SK-N-SH (cell line): ENCODE results near the gene BCHE. TPM values are rescaled to one million over a fixed set of nuclear protein-coding genes. Genes with fewer than 3 reads are reported as not detected.

Experiments
- CTCF ChIA-PET: fragments of 300-600, 350-600 bp; formaldehyde crosslinking; extraction: SDS; loops from one replicate; lab custom pipeline; 2021; lab: Yijun Ruan, JAX
- POLR2A ChIA-PET: fragments of 350-600 bp; sonication (Branson Sonifier 250); formaldehyde crosslinking; extraction: SDS; loops from one replicate; lab custom pipeline; 2020; ENCODE audit warnings: antibody characterized with exemption, inconsistent platforms; lab: Yijun Ruan, JAX
- DNase-seq: peaks from one replicate; pipeline ENCODE4 v3.0.0; 2012
- H2AFZ ChIP-seq: fragments of 200-600 bp; sonication (generic); 2 replicates; pipeline ENCODE4 v1.8.1; 2016; ENCODE audit warnings: antibody characterized with exemption, mild to moderate bottlenecking, low read depth
- H3F3A ChIP-seq: fragments of 200-600 bp; sonication (generic); replicated peaks from 2 replicates; pipeline ENCODE3; 2016; ENCODE audit warnings: antibody characterized with exemption, mild to moderate bottlenecking; ENCODE audit not compliant: insufficient read depth
- H3K27ac ChIP-seq, 2 experiments: fragments of 200-500 bp in 1 of 2; fragments of 200-600 bp in 1 of 2; sonication (Bioruptor generic) in 1 of 2; sonication (generic), shearing (Covaris generic) in 1 of 2; 2 replicates each; pipeline versions ENCODE4 v1.5.1 to v1.6.1; 2014 to 2016; ENCODE audit warnings: low read depth in 2 of 2, inconsistent platforms in 1 of 2, low read length in 1 of 2, mild to moderate bottlenecking in 1 of 2, mixed read lengths in 1 of 2
- H3K27me3 ChIP-seq: fragments of 200-600 bp; sonication (generic), shearing (Covaris generic); 2 replicates; pipeline ENCODE4 v1.6.1; 2016; ENCODE audit warnings: mixed run types; ENCODE audit not compliant: insufficient read depth
- H3K36me3 ChIP-seq, 2 experiments: fragments of 200-500 bp in 1 of 2; fragments of 200-600 bp in 1 of 2; sonication (Bioruptor generic) in 1 of 2; sonication (generic) in 1 of 2; replicated peaks in 1 of 2; 2 replicates each; pipeline versions ENCODE3 to v1.5.1; 2014 to 2016; ENCODE audit warnings: low read length in 1 of 2, mild to moderate bottlenecking in 1 of 2; ENCODE audit not compliant: insufficient read depth in 2 of 2, control insufficient read depth in 1 of 2
- H3K4me1 ChIP-seq, 2 experiments: fragments of 200-500 bp in 1 of 2; fragments of 200-600 bp in 1 of 2; sonication (Bioruptor generic) in 1 of 2; sonication (generic), shearing (Covaris generic) in 1 of 2; 2 replicates each; pipeline versions ENCODE4 v1.5.1 to v1.6.1; 2014 to 2016; ENCODE audit warnings: low read depth in 1 of 2, low read length in 1 of 2, mixed run types in 1 of 2; ENCODE audit not compliant: insufficient read depth in 2 of 2, control insufficient read depth in 1 of 2
- H3K4me2 ChIP-seq: fragments of 200-600 bp; sonication (generic), shearing (Covaris generic); 2 replicates; pipeline ENCODE4 v1.6.1; 2017; ENCODE audit warnings: mixed run types
- H3K4me3 ChIP-seq, 2 experiments: fragments of 200-500 bp in 1 of 2; fragments of 200-600 bp in 1 of 2; sonication (Bioruptor generic) in 1 of 2; sonication (generic), shearing (Covaris generic) in 1 of 2; 2 replicates each; pipeline versions ENCODE4 v1.5.1 to v1.8.1; 2014 to 2016; ENCODE audit warnings: low read depth in 2 of 2, inconsistent platforms in 1 of 2, low read length in 1 of 2, mild to moderate bottlenecking in 1 of 2, mixed read lengths in 1 of 2, moderate library complexity in 1 of 2
- H3K79me2 ChIP-seq: fragments of 200-600 bp; sonication (generic); 2 replicates; pipeline ENCODE4 v1.8.1; 2017; ENCODE audit warnings: mild to moderate bottlenecking; ENCODE audit not compliant: insufficient read depth
- H3K9ac ChIP-seq: fragments of 200-600 bp; sonication (generic); 2 replicates; pipeline ENCODE4 v1.6.1; 2017; ENCODE audit warnings: mixed run types
- H3K9me2 ChIP-seq: fragments of 200-600 bp; sonication (generic); 2 replicates; pipeline ENCODE4 v1.6.1; 2017; ENCODE audit warnings: mixed run types
- H3K9me3 ChIP-seq: fragments of 200-600 bp; sonication (generic); 2 replicates; pipeline ENCODE4 v1.6.1; 2017; ENCODE audit warnings: mixed run types, mild to moderate bottlenecking, moderate library complexity
- H4K20me1 ChIP-seq: fragments of 200-600 bp; sonication (generic); 2 replicates; pipeline ENCODE4 v1.6.1; 2017; ENCODE audit warnings: mild to moderate bottlenecking, mixed run types; ENCODE audit not compliant: insufficient read depth
- EZH2phosphoT487 ChIP-seq: fragments of 200-600 bp; sonication (generic); IDR thresholded peaks from 2 replicates; pipeline ENCODE4 v1.6.1; 2017; ENCODE audit warnings: low read depth, mixed run types, mild to moderate bottlenecking, antibody characterized with exemption, moderate library complexity, borderline replicate concordance
- FOSL2 ChIP-seq: IDR thresholded peaks from 2 replicates; pipeline ENCODE4 v1.4.0; 2012; ENCODE audit warnings: low read depth, mild to moderate bottlenecking, moderate library complexity, borderline replicate concordance
- FOXM1 ChIP-seq: IDR thresholded peaks from 2 replicates; pipeline ENCODE4 v1.4.0; 2012; ENCODE audit warnings: low read depth, mild to moderate bottlenecking
- GABPA ChIP-seq: IDR thresholded peaks from 2 replicates; pipeline ENCODE4 v1.4.0; 2012; ENCODE audit warnings: low read depth, mild to moderate bottlenecking
- JUND ChIP-seq: IDR thresholded peaks from 2 replicates; pipeline ENCODE4 v1.4.0; 2012
- MEF2A ChIP-seq: IDR thresholded peaks from 2 replicates; pipeline ENCODE4 v1.4.0; 2012; ENCODE audit warnings: low read depth, borderline replicate concordance
- POLR2AphosphoS5 ChIP-seq: IDR thresholded peaks from 2 replicates; pipeline ENCODE4 v1.6.1; 2012; ENCODE audit warnings: low read depth, low read length
- RAD21 ChIP-seq: IDR thresholded peaks from 2 replicates; pipeline ENCODE4 v1.6.1; 2012; ENCODE audit warnings: mild to moderate bottlenecking, low read length
- RFX5 ChIP-seq: IDR thresholded peaks from 2 replicates; pipeline ENCODE4 v1.6.1; 2012; ENCODE audit warnings: mild to moderate bottlenecking, improper control_type of control experiment, low read length
- RXRA ChIP-seq: IDR thresholded peaks from 2 replicates; pipeline ENCODE4 v1.4.0; 2012; ENCODE audit warnings: low read depth, mild to moderate bottlenecking, borderline replicate concordance
- SMC3 ChIP-seq: IDR thresholded peaks from 2 replicates; pipeline ENCODE4 v1.6.1; 2012; ENCODE audit warnings: low read depth, low read length, improper control_type of control experiment
- TAF1 ChIP-seq: IDR thresholded peaks from 2 replicates; pipeline ENCODE4 v1.6.1; 2012; ENCODE audit warnings: low read depth, mild to moderate bottlenecking, low read length, moderate library complexity, borderline replicate concordance
- YY1 ChIP-seq: IDR thresholded peaks from 2 replicates; pipeline ENCODE4 v1.4.0; 2012; ENCODE audit warnings: low read depth, mild to moderate bottlenecking
- WGBS: methylation state at CpG from one replicate; pipeline ENCODE4 v1.1.6; 2017; ENCODE audit warnings: low lambda C conversion rate; 5-methylcytosine and 5-hydroxymethylcytosine counted together
- polyA plus RNA-seq, 3 experiments: library from polyadenylated mRNA; depleted of rRNA; stranded (reverse); fragments of >200 nt; gene quantifications; 2 replicates each; pipeline ENCODE4 v1.2.3, GENCODE V29; 2012
- TF ChIP-seq, protein P1 (sequence below): IDR thresholded peaks from 2 replicates; pipeline ENCODE4 v1.4.0; 2012; ENCODE audit warnings: low read depth, borderline replicate concordance
- TF ChIP-seq, protein P2 (sequence below): IDR thresholded peaks from 2 replicates; pipeline ENCODE4 v1.6.1; 2012; ENCODE audit warnings: mild to moderate bottlenecking, low read depth, low read length, moderate library complexity
- TF ChIP-seq, protein P3 (sequence below): IDR thresholded peaks from 2 replicates; pipeline ENCODE4 v1.4.0; 2012; ENCODE audit warnings: low read depth, borderline replicate concordance
- TF ChIP-seq, protein P4 (sequence below): IDR thresholded peaks from 2 replicates; pipeline ENCODE4; 2012
- TF ChIP-seq, protein P5 (sequence below): fragments of 150-350 bp; IDR thresholded peaks from 2 replicates; pipeline ENCODE4 v1.6.1; 2016; ENCODE audit warnings: mild to moderate bottlenecking, low read depth, low read length
- TF ChIP-seq, protein P6 (sequence below): IDR thresholded peaks from 2 replicates; pipeline ENCODE4 v1.4.0; 2012; ENCODE audit warnings: low read depth

BCHE gene
- polyA plus RNA-seq, 1 of the 3 experiments (the other 2 are of a cell fraction) = not detected

DNA sequence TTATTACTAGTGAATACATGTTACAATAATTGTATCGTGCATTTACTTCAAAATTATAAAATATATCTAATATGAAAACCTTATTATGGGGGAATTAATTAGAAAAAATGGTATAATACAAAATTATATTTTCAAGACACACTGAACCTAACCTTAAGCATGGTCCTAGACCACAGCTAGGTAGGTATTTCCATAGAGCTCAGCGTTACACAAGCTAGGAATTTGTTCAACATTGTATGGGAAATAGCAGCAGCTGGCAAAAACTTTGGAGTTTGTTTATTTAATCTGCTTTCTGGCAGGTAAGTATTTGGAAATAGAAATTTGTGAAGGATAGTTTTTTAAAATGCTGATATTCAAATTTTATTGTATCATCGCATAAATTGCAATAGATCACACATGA, 52.9 kb downstream of the BCHE start (continued):
- TF ChIP-seq, protein P1, sequence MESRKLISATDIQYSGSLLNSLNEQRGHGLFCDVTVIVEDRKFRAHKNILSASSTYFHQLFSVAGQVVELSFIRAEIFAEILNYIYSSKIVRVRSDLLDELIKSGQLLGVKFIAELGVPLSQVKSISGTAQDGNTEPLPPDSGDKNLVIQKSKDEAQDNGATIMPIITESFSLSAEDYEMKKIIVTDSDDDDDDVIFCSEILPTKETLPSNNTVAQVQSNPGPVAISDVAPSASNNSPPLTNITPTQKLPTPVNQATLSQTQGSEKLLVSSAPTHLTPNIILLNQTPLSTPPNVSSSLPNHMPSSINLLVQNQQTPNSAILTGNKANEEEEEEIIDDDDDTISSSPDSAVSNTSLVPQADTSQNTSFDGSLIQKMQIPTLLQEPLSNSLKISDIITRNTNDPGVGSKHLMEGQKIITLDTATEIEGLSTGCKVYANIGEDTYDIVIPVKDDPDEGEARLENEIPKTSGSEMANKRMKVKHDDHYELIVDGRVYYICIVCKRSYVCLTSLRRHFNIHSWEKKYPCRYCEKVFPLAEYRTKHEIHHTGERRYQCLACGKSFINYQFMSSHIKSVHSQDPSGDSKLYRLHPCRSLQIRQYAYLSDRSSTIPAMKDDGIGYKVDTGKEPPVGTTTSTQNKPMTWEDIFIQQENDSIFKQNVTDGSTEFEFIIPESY = no peak
- TF ChIP-seq RAD21 (no peak), RFX5 (no peak), GABPA (no peak), FOSL2 (no peak), EZH2phosphoT487 (no peak)
- TF ChIP-seq, protein P2, sequence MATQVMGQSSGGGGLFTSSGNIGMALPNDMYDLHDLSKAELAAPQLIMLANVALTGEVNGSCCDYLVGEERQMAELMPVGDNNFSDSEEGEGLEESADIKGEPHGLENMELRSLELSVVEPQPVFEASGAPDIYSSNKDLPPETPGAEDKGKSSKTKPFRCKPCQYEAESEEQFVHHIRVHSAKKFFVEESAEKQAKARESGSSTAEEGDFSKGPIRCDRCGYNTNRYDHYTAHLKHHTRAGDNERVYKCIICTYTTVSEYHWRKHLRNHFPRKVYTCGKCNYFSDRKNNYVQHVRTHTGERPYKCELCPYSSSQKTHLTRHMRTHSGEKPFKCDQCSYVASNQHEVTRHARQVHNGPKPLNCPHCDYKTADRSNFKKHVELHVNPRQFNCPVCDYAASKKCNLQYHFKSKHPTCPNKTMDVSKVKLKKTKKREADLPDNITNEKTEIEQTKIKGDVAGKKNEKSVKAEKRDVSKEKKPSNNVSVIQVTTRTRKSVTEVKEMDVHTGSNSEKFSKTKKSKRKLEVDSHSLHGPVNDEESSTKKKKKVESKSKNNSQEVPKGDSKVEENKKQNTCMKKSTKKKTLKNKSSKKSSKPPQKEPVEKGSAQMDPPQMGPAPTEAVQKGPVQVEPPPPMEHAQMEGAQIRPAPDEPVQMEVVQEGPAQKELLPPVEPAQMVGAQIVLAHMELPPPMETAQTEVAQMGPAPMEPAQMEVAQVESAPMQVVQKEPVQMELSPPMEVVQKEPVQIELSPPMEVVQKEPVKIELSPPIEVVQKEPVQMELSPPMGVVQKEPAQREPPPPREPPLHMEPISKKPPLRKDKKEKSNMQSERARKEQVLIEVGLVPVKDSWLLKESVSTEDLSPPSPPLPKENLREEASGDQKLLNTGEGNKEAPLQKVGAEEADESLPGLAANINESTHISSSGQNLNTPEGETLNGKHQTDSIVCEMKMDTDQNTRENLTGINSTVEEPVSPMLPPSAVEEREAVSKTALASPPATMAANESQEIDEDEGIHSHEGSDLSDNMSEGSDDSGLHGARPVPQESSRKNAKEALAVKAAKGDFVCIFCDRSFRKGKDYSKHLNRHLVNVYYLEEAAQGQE = no peak
- TF ChIP-seq, all 33 proteins: peak for 0

DNA sequence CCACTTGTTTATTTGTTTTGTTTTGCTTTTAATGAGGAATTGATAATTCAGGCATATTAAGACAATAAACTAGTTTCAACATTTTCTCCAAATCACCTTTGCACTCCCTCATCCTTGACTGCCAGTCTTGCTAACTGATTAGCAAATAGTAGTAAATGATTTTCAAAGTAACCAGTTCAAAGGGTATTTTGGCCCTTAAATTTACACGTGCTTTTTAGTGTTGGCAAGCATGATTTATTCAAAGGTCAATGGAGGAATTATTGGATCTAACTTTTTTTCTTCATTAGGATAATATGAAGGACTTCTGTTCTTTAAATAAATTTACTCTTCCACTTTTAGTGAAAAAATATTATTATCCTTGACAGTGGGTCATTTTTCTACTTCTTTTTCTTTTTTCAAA, 53.8 kb downstream of the BCHE start:
- Histone ChIP-seq H3F3A (no peaks in the 10 kb centered on the region), H3K4me1 (no peaks in the 10 kb centered on the region), H3K79me2 (no peaks in the 10 kb centered on the region), H2AFZ (no peak overlapping the region), H3K27me3 (no peaks in the 10 kb centered on the region), H3K36me3 (no peaks in the 10 kb centered on the region), H3K9ac (no peak overlapping the region), H3K9me2 (no peaks in the 10 kb centered on the region), H3K27ac (no peak overlapping the region), H3K4me2 (no peak overlapping the region), H3K9me3 (no peaks in the 10 kb centered on the region), H4K20me1 (no peaks in the 10 kb centered on the region), H3K4me3 (no peak overlapping the region)
- ChIA-PET POLR2A (no interaction called here), CTCF (no interaction called here)
- TF ChIP-seq, protein P2 = no peak
- no peak for TF ChIP-seq EZH2phosphoT487
- no peak for TF ChIP-seq RXRA
- no peak for TF ChIP-seq SMC3
- TF ChIP-seq FOXM1 = no peak
- TF ChIP-seq, protein P3, sequence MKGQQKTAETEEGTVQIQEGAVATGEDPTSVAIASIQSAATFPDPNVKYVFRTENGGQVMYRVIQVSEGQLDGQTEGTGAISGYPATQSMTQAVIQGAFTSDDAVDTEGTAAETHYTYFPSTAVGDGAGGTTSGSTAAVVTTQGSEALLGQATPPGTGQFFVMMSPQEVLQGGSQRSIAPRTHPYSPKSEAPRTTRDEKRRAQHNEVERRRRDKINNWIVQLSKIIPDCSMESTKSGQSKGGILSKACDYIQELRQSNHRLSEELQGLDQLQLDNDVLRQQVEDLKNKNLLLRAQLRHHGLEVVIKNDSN = no peak
- TF ChIP-seq, protein P4, sequence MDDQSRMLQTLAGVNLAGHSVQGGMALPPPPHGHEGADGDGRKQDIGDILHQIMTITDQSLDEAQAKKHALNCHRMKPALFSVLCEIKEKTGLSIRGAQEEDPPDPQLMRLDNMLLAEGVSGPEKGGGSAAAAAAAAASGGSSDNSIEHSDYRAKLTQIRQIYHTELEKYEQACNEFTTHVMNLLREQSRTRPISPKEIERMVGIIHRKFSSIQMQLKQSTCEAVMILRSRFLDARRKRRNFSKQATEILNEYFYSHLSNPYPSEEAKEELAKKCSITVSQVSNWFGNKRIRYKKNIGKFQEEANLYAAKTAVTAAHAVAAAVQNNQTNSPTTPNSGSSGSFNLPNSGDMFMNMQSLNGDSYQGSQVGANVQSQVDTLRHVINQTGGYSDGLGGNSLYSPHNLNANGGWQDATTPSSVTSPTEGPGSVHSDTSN = no peak
- no peak for TF ChIP-seq RAD21
- TF ChIP-seq JUND = no peak
- no peak for TF ChIP-seq POLR2AphosphoS5
- no peak for TF ChIP-seq YY1
- TF ChIP-seq TAF1 = no peak
- TF ChIP-seq, protein P5, sequence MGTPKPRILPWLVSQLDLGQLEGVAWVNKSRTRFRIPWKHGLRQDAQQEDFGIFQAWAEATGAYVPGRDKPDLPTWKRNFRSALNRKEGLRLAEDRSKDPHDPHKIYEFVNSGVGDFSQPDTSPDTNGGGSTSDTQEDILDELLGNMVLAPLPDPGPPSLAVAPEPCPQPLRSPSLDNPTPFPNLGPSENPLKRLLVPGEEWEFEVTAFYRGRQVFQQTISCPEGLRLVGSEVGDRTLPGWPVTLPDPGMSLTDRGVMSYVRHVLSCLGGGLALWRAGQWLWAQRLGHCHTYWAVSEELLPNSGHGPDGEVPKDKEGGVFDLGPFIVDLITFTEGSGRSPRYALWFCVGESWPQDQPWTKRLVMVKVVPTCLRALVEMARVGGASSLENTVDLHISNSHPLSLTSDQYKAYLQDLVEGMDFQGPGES = no peak
- TF ChIP-seq, protein P6, sequence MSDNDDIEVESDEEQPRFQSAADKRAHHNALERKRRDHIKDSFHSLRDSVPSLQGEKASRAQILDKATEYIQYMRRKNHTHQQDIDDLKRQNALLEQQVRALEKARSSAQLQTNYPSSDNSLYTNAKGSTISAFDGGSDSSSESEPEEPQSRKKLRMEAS = no peak
- no peak for TF ChIP-seq MEF2A
- no peak for DNase-seq
- WGBS = 0% methylated on average over 1 of the region's 1 CpG
